ENCODE data around the gene MDH1B.

The MDH1B gene

GRCh38 chr2:206733341-206733740, 31.8 kb downstream of the MDH1B start:
- Histone ChIP-seq H3K27me3 (ENCODE audit: insufficient read depth, poor library complexity, severe bottlenecking) (peaks cover 4% of the 10 kb centered on the region), H3K4me3 (replicated peaks; ENCODE audit: insufficient read depth, low read length) (no peak overlapping the region), H3K27ac (replicated peaks) (no peak overlapping the region)
- TF ChIP-seq POLR2AphosphoS5 (IDR thresholded peaks at IDR 0.05; ENCODE audit: low read depth), result no peak
- no peak for DNase-seq (ENCODE audit: low read depth in 1 of 2, low spot score in 1 of 2)

DNA sequence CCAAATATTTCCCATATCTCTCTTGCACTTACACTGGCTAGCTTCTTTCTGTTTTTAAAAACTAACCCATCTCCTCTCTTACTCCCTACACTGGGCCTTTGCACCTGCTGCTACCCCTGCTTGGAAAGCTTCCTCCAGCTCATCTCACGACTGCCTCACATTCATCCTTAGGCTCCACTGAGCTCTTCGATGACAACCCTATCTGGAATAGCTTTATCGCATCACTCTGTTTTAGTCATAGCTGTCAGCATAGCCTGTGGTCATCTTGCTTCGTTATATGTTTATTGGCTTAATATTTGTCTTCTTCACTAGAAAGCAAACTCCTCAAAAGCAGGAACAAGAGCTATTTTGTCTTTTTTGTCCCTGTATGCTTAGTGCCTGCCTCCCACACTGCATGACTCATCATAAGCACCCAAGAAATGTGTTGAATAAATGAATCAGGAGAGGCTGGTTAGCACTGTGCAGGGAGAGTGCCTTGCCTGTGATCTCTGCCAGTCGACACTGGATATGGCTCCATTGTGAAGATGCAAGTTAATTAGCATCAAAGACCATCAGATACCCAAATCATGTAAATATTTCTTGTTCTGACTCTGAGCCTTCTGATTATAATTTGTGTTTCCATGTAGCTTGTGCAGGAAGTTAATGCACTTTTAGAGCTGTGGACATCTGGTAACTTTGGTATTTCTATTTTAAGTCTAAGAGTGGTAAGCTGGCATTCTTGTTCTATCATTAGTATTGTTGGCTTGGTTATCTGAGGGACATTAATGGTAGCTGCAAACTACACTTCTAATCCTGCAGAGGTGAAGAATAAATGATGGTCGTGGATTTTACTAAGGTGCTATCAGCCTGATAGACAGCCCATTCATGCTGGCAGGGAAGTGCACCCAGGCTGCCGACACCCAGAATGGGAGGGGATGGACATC, 36.6 kb downstream of the MDH1B start:
- no peak overlapping the region for H3K27ac ChIP-seq (replicated peaks)
- peaks cover 4% of the 10 kb centered on the region for H3K27me3 ChIP-seq (ENCODE audit: insufficient read depth, poor library complexity, severe bottlenecking)
- TF ChIP-seq SPI1 (IDR thresholded peaks at IDR 0.05; ENCODE audit: borderline replicate concordance, low read depth), result no peak
- no peak for TF ChIP-seq CTCF (IDR thresholded peaks at IDR 0.05; ENCODE audit: insufficient read depth, low read length)
- TF ChIP-seq, protein P1, sequence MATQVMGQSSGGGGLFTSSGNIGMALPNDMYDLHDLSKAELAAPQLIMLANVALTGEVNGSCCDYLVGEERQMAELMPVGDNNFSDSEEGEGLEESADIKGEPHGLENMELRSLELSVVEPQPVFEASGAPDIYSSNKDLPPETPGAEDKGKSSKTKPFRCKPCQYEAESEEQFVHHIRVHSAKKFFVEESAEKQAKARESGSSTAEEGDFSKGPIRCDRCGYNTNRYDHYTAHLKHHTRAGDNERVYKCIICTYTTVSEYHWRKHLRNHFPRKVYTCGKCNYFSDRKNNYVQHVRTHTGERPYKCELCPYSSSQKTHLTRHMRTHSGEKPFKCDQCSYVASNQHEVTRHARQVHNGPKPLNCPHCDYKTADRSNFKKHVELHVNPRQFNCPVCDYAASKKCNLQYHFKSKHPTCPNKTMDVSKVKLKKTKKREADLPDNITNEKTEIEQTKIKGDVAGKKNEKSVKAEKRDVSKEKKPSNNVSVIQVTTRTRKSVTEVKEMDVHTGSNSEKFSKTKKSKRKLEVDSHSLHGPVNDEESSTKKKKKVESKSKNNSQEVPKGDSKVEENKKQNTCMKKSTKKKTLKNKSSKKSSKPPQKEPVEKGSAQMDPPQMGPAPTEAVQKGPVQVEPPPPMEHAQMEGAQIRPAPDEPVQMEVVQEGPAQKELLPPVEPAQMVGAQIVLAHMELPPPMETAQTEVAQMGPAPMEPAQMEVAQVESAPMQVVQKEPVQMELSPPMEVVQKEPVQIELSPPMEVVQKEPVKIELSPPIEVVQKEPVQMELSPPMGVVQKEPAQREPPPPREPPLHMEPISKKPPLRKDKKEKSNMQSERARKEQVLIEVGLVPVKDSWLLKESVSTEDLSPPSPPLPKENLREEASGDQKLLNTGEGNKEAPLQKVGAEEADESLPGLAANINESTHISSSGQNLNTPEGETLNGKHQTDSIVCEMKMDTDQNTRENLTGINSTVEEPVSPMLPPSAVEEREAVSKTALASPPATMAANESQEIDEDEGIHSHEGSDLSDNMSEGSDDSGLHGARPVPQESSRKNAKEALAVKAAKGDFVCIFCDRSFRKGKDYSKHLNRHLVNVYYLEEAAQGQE (IDR thresholded peaks at IDR 0.05; ENCODE audit: insufficient replicate concordance, low read depth), result no peak
- TF ChIP-seq GABPA (IDR thresholded peaks at IDR 0.05; ENCODE audit: low read depth), result no peak
- TF ChIP-seq POLR2AphosphoS5 (IDR thresholded peaks at IDR 0.05; ENCODE audit: low read depth), result no peak
- H3K4me3 ChIP-seq (replicated peaks; ENCODE audit: insufficient read depth, low read length), result no peak overlapping the region
- DNase-seq (ENCODE audit: low read depth in 1 of 2, low spot score in 1 of 2), result no peak

DNA sequence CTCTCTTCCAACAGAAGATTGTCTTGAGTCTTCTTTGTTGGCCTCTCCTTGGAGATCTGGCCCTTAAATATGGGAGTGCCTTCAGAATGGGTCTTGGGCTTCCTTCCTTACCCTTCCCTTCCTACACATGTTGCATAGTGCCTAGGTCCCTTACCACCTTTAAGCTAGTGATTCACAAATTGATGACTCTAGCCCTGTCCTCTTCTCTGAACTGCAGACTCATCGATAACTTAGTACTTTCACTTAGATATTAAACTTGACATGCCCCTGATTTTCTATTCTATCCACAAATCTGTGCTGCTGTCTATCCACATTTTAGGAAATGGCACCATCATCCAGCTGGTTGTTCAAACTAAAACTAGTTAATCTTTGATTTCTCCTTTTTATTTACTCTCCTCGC, 37.8 kb downstream of the MDH1B start:
- peaks cover 4% of the 10 kb centered on the region for H3K27me3 ChIP-seq (ENCODE audit: insufficient read depth, poor library complexity, severe bottlenecking)
- no peak overlapping the region for H3K27ac ChIP-seq (replicated peaks)
- no peak overlapping the region for H3K4me3 ChIP-seq (replicated peaks; ENCODE audit: insufficient read depth, low read length)
- DNase-seq (ENCODE audit: low read depth in 1 of 2, low spot score in 1 of 2), result no peak
- TF ChIP-seq SPI1 (IDR thresholded peaks at IDR 0.05; ENCODE audit: borderline replicate concordance, low read depth) (no peak), POLR2AphosphoS5 (IDR thresholded peaks at IDR 0.05; ENCODE audit: low read depth) (no peak), CTCF (IDR thresholded peaks at IDR 0.05; ENCODE audit: insufficient read depth, low read length) (no peak), GABPA (IDR thresholded peaks at IDR 0.05; ENCODE audit: low read depth) (no peak)
- TF ChIP-seq, protein P1 (IDR thresholded peaks at IDR 0.05; ENCODE audit: insufficient replicate concordance, low read depth), result no peak

DNA sequence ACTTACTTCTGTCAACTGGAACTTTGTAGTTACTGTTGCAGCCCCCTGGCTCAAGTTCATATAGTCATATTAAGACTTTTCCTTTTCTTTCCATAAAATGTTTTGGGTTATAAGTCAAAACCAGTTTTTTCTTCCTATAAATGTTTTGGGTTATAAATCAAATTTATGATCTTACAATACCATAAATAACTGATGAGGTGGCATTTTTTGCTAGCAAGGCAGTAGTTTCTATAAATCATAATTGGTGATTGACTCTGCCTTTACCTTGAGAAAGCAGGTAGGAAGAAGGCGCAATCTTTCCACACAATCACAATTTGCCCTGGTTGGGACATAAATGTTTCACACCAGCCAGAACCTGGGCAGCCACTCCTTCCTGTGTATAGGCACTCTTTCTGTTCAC, 41.8 kb downstream of the MDH1B start:
- DNase-seq (ENCODE audit: low read depth in 1 of 2, low spot score in 1 of 2), result no peak
- no peak for TF ChIP-seq CTCF (IDR thresholded peaks at IDR 0.05; ENCODE audit: insufficient read depth, low read length)
- no peak for TF ChIP-seq POLR2AphosphoS5 (IDR thresholded peaks at IDR 0.05; ENCODE audit: low read depth)
- TF ChIP-seq SPI1 (IDR thresholded peaks at IDR 0.05; ENCODE audit: borderline replicate concordance, low read depth), result no peak
- no peak for TF ChIP-seq GABPA (IDR thresholded peaks at IDR 0.05; ENCODE audit: low read depth)
- TF ChIP-seq, protein P1 (IDR thresholded peaks at IDR 0.05; ENCODE audit: insufficient replicate concordance, low read depth), result no peak
- Histone ChIP-seq H3K27ac (replicated peaks) (no peak overlapping the region), H3K27me3 (ENCODE audit: insufficient read depth, poor library complexity, severe bottlenecking) (no peaks in the 10 kb centered on the region), H3K4me3 (replicated peaks; ENCODE audit: insufficient read depth, low read length) (no peak overlapping the region)
